GM23338 (cell line): ENCODE results near the gene WNT10A. TPM values are rescaled to one million over a fixed set of nuclear protein-coding genes. Genes with fewer than 3 reads are reported as not detected.
A peak's percentile ranks its signal among the peaks of the same experiment; 100 is the strongest.

Source experiments
- ATAC-seq: fragments of 200-7000 bp; cut with Tn5 transposase; 3 replicates; pipeline ENCODE4 v1.9.1; 2020
- DNase-seq: peaks from one replicate; pipeline ENCODE4 v3.0.0-alpha.2; 2015; ENCODE audit warnings: low spot score
- H2AFZ ChIP-seq: fragments of 200-600 bp; sonication (generic); 2 replicates; pipeline ENCODE4 v1.8.0; 2016; ENCODE audit warnings: antibody characterized with exemption, mild to moderate bottlenecking, moderate library complexity
- H3F3A ChIP-seq: fragments of 200-600 bp; sonication (generic); replicated peaks from 2 replicates; pipeline ENCODE4 v1.8.0; 2017; ENCODE audit warnings: antibody characterized with exemption, mixed run types, low read depth
- H3K27ac ChIP-seq: fragments of 200-600 bp; sonication (generic); 2 replicates; pipeline ENCODE4 v1.6.1; 2016; ENCODE audit warnings: low read depth
- H3K27me3 ChIP-seq: fragments of 200-600 bp; sonication (generic); 2 replicates; pipeline ENCODE4 v1.8.0; 2016; ENCODE audit warnings: mild to moderate bottlenecking, mixed run types, moderate library complexity; ENCODE audit not compliant: insufficient read depth
- H3K36me3 ChIP-seq: fragments of 200-600 bp; sonication (generic); 2 replicates; pipeline ENCODE4 v1.8.0; 2016; ENCODE audit warnings: mild to moderate bottlenecking; ENCODE audit not compliant: insufficient read depth
- H3K4me1 ChIP-seq: fragments of 200-600 bp; sonication (generic); 2 replicates; pipeline ENCODE4 v1.8.0; 2016; ENCODE audit warnings: mild to moderate bottlenecking, moderate library complexity; ENCODE audit not compliant: insufficient read depth
- H3K4me2 ChIP-seq: fragments of 200-600 bp; sonication (generic); 2 replicates; pipeline ENCODE4 v1.7.1; 2017; ENCODE audit warnings: mixed run types
- H3K4me3 ChIP-seq: fragments of 200-600 bp; sonication (generic); 2 replicates; pipeline ENCODE4 v1.6.1; 2016; ENCODE audit warnings: mixed run types
- H3K79me2 ChIP-seq: fragments of 200-600 bp; sonication (generic); replicated peaks from 2 replicates; pipeline ENCODE4 v1.8.0; 2017; ENCODE audit warnings: mild to moderate bottlenecking; ENCODE audit not compliant: insufficient read depth
- H3K9me2 ChIP-seq: fragments of 200-600 bp; sonication (generic); 2 replicates; pipeline ENCODE4 v1.8.0; 2017; ENCODE audit not compliant: insufficient read depth
- H4K20me1 ChIP-seq: fragments of 200-600 bp; sonication (generic); replicated peaks from 2 replicates; pipeline ENCODE4 v1.8.0; 2017; ENCODE audit warnings: mild to moderate bottlenecking; ENCODE audit not compliant: insufficient read depth
- H3K27ac Mint-ChIP-seq: 2 replicates; pipeline ENCODE4 v1.8.0; 2020; ENCODE audit warnings: inconsistent platforms, mild to moderate bottlenecking, moderate library complexity, mixed read lengths
- H3K27me3 Mint-ChIP-seq: 3 replicates; pipeline ENCODE4 v1.8.0; 2022; ENCODE audit warnings: low read depth, mild to moderate bottlenecking, moderate library complexity, mixed read lengths, inconsistent platforms; ENCODE audit not compliant: insufficient read depth, poor library complexity
- H3K36me3 Mint-ChIP-seq: 3 replicates; pipeline ENCODE4 v1.8.0; 2021; ENCODE audit warnings: low read depth, mild to moderate bottlenecking, inconsistent platforms, moderate library complexity, mixed read lengths
- H3K4me1 Mint-ChIP-seq: 3 replicates; pipeline ENCODE4 v1.8.0; 2020; ENCODE audit warnings: mild to moderate bottlenecking, inconsistent platforms, mixed read lengths
- H3K4me3 Mint-ChIP-seq: 3 replicates; pipeline ENCODE4 v1.8.0; 2021; ENCODE audit warnings: moderate library complexity, mild to moderate bottlenecking, inconsistent platforms, mixed read lengths
- H3K9me3 Mint-ChIP-seq: 3 replicates; pipeline ENCODE4 v1.8.0; 2020; ENCODE audit warnings: moderate library complexity, mild to moderate bottlenecking, inconsistent platforms, mixed read lengths
- EZH2 ChIP-seq: fragments of 200-600 bp; sonication (generic); IDR thresholded peaks from one replicate; pipeline ENCODE4 v1.8.0; 2017; ENCODE audit warnings: antibody characterized with exemption, mild to moderate bottlenecking, low read depth; ENCODE audit not compliant: unreplicated experiment
- EZH2phosphoT487 ChIP-seq: fragments of 200-600 bp; sonication (generic); IDR thresholded peaks from one replicate; pipeline ENCODE4 v1.8.1; 2018; ENCODE audit warnings: antibody characterized with exemption; ENCODE audit not compliant: unreplicated experiment
- POLR2AphosphoS5 ChIP-seq: IDR thresholded peaks from 2 replicates; pipeline ENCODE4 v1.6.1; 2016; ENCODE audit warnings: antibody characterized with exemption, low read depth
- ZNF114 ChIP-seq: fragments of 250-450 bp; sonication (Bioruptor Pico); IDR thresholded peaks from 2 replicates; pipeline ENCODE4 v1.5.0; 2020; ENCODE audit warnings: mild to moderate bottlenecking, moderate library complexity
- ZNF331 ChIP-seq: fragments of 250-450 bp; sonication (Bioruptor Pico); IDR thresholded peaks from 2 replicates; pipeline ENCODE4 v1.5.0; 2020; ENCODE audit warnings: low read depth, mild to moderate bottlenecking, moderate library complexity
- polyA plus RNA-seq: library from polyadenylated mRNA; unstranded; fragments of >200 nt; fragmentation: Nextera tagmentation; extraction: Ambion mirVana; gene quantifications from 2 replicates; pipeline ENCODE4 v1.2.1, GENCODE V29; 2016
- total RNA-seq: library from RNA; depleted of rRNA; stranded (reverse); fragments of >200 nt; shearing (Covaris generic); gene quantifications from 2 replicates; pipeline ENCODE4 v1.2.3, GENCODE V29; 2014
- TF ChIP-seq, protein P1 (sequence below): fragments of 250-450 bp; sonication (Bioruptor Pico); IDR thresholded peaks from 2 replicates; pipeline ENCODE4 v1.5.0; 2020; ENCODE audit warnings: mild to moderate bottlenecking, moderate library complexity

The WNT10A gene
- total and polyA plus RNA-seq, 2 experiments from 2014 or later, result not detected

DNA sequence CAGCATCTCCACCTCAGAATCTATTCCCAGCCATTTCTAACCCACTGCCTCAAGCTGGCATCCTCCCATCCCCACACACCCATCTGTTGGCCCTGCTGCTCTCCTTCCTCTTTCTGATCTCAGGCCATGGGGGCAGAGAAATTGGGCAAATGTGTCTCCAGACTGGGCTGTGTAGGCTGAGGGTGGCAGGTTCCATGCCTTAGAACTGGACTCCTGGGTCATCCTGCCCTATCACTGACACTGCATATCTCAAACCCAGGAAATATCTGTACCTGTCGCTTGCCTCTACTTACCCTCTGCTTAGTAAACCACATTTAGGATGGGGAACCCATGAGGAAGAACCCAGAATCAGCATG is 1.8 kb downstream of the WNT10A start:
- no peak overlapping the region for H3K27ac ChIP-seq
- H3K4me2 ChIP-seq, result no peak overlapping the region
- no peak overlapping the region for H3K27ac Mint-ChIP-seq
- TF ChIP-seq EZH2, result peak; percentile 82
- TF ChIP-seq POLR2AphosphoS5, result no peak
- no peak for ATAC-seq
- DNase-seq, result no peak
- H3K4me3 Mint-ChIP-seq, result no peak overlapping the region
- H3K4me3 ChIP-seq, result no peak overlapping the region
- H3K4me1 ChIP-seq, result peaks cover 14% of the 10 kb centered on the region; the same call in 1 of the 2 replicates
- H3K9me2 ChIP-seq, result no peaks in the 10 kb centered on the region
- H2AFZ ChIP-seq, result no peak overlapping the region
- peaks cover 8% of the 10 kb centered on the region for H4K20me1 ChIP-seq
- no peaks in the 10 kb centered on the region for H3K9me3 Mint-ChIP-seq
- no peaks in the 10 kb centered on the region for H3K79me2 ChIP-seq
- H3K27me3 ChIP-seq, result peaks cover 98% of the 10 kb centered on the region
- no peaks in the 10 kb centered on the region; the same call in 2 of the 3 replicates for H3K36me3 Mint-ChIP-seq
- peaks cover 24% of the 10 kb centered on the region for H3K4me1 Mint-ChIP-seq
- H3F3A ChIP-seq, result no peaks in the 10 kb centered on the region
- H3K36me3 ChIP-seq, result no peaks in the 10 kb centered on the region
- peaks cover 93% of the 10 kb centered on the region for H3K27me3 Mint-ChIP-seq

DNA sequence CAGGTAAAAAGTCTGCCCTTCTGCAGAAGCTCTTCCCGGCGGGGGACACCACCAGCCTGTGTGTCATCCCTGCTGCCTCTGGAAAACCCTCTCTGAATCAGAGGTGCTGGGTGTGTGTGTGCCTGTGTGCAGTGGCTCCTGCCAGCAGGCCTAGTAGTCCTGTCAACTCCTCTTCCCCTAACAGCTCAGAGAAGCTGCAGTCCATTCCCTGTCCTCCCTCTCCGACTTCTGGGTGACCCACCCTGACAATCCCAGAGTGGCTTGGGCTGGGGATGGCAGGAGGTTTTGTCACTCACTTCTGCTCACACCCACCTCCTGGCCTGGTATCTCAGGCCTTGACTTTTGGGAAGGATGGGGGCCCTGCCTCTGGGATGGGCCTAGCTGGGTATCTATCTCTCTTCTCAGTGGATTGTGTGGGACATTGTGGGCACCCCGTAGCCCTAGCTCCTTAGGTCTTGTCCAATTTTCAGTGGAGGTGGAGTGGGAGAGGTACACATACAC is 2.3 kb downstream of the WNT10A start:
- no peaks in the 10 kb centered on the region for H3F3A ChIP-seq
- peaks cover 98% of the 10 kb centered on the region for H3K27me3 ChIP-seq
- TF ChIP-seq EZH2phosphoT487 (peak; percentile 92), ZNF114 (CRISPR knock-in tag) (no peak), ZNF331 (CRISPR knock-in tag) (no peak), EZH2 (peak; percentile 96)
- TF ChIP-seq, protein P1, sequence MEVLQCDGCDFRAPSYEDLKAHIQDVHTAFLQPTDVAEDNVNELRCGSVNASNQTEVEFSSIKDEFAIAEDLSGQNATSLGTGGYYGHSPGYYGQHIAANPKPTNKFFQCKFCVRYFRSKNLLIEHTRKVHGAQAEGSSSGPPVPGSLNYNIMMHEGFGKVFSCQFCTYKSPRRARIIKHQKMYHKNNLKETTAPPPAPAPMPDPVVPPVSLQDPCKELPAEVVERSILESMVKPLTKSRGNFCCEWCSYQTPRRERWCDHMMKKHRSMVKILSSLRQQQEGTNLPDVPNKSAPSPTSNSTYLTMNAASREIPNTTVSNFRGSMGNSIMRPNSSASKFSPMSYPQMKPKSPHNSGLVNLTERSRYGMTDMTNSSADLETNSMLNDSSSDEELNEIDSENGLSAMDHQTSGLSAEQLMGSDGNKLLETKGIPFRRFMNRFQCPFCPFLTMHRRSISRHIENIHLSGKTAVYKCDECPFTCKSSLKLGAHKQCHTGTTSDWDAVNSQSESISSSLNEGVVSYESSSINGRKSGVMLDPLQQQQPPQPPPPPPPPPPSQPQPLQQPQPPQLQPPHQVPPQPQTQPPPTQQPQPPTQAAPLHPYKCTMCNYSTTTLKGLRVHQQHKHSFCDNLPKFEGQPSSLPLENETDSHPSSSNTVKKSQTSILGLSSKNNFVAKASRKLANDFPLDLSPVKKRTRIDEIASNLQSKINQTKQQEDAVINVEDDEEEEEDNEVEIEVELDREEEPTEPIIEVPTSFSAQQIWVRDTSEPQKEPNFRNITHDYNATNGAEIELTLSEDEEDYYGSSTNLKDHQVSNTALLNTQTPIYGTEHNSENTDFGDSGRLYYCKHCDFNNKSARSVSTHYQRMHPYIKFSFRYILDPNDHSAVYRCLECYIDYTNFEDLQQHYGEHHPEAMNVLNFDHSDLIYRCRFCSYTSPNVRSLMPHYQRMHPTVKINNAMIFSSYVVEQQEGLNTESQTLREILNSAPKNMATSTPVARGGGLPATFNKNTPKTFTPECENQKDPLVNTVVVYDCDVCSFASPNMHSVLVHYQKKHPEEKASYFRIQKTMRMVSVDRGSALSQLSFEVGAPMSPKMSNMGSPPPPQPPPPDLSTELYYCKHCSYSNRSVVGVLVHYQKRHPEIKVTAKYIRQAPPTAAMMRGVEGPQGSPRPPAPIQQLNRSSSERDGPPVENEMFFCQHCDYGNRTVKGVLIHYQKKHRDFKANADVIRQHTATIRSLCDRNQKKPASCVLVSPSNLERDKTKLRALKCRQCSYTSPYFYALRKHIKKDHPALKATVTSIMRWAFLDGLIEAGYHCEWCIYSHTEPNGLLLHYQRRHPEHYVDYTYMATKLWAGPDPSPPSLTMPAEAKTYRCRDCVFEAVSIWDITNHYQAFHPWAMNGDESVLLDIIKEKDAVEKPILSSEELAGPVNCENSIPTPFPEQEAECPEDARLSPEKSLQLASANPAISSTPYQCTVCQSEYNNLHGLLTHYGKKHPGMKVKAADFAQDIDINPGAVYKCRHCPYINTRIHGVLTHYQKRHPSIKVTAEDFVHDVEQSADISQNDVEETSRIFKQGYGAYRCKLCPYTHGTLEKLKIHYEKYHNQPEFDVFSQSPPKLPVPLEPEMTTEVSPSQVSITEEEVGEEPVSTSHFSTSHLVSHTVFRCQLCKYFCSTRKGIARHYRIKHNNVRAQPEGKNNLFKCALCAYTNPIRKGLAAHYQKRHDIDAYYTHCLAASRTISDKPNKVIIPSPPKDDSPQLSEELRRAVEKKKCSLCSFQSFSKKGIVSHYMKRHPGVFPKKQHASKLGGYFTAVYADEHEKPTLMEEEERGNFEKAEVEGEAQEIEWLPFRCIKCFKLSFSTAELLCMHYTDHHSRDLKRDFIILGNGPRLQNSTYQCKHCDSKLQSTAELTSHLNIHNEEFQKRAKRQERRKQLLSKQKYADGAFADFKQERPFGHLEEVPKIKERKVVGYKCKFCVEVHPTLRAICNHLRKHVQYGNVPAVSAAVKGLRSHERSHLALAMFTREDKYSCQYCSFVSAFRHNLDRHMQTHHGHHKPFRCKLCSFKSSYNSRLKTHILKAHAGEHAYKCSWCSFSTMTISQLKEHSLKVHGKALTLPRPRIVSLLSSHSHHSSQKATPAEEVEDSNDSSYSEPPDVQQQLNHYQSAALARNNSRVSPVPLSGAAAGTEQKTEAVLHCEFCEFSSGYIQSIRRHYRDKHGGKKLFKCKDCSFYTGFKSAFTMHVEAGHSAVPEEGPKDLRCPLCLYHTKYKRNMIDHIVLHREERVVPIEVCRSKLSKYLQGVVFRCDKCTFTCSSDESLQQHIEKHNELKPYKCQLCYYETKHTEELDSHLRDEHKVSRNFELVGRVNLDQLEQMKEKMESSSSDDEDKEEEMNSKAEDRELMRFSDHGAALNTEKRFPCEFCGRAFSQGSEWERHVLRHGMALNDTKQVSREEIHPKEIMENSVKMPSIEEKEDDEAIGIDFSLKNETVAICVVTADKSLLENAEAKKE (CRISPR knock-in tag), result no peak
- DNase-seq, result no peak
- H3K4me2 ChIP-seq, result no peak overlapping the region
- no peaks in the 10 kb centered on the region for H3K9me3 Mint-ChIP-seq
- ATAC-seq, result no peak
- H3K4me1 Mint-ChIP-seq, result peaks cover 24% of the 10 kb centered on the region
- no peak overlapping the region for H3K27ac ChIP-seq
- H3K9me2 ChIP-seq, result no peaks in the 10 kb centered on the region
- no peak overlapping the region for H2AFZ ChIP-seq
- peaks cover 8% of the 10 kb centered on the region for H4K20me1 ChIP-seq
- H3K4me3 ChIP-seq, result no peak overlapping the region
- no peak overlapping the region for H3K27ac Mint-ChIP-seq
- no peaks in the 10 kb centered on the region; the same call in 2 of the 3 replicates for H3K36me3 Mint-ChIP-seq
- no peaks in the 10 kb centered on the region for H3K36me3 ChIP-seq
- H3K4me3 Mint-ChIP-seq, result peak overlapping the region; percentile 40; the same call in 2 of the 3 replicates
- H3K4me1 ChIP-seq, result peaks cover 14% of the 10 kb centered on the region; the same call in 1 of the 2 replicates
- no peaks in the 10 kb centered on the region for H3K79me2 ChIP-seq
- peaks cover 92% of the 10 kb centered on the region for H3K27me3 Mint-ChIP-seq
